C1 segment of cervical spinal cord (tissue), 14 donors: ENCODE data around the gene CTPS1.

ENCODE experiments used
- DNase-seq, 14 donors: peaks; one replicate each; lab custom pipeline; 2025; lab: John Stamatoyannopoulos, UW

The CTPS1 gene

GRCh38 chr1:41023279-41023990, 43.9 kb downstream of the CTPS1 start:
- DNase-seq: no peak

GRCh38 chr1:41024953-41025352, 45.5 kb downstream of the CTPS1 start:
- DNase-seq: no peak

- no peak for DNase-seq
These were observed 46.7 kb downstream of the CTPS1 start for GRCh38 chr1:41025979-41026819.

GRCh38 chr1:41028034-41028642, 48.6 kb downstream of the CTPS1 start:
- no peak for DNase-seq

- DNase-seq: no peak
These were observed 51.5 kb downstream of the CTPS1 start for GRCh38 chr1:41030872-41031616.

GRCh38 chr1:41032147-41032546, 52.7 kb downstream of the CTPS1 start:
- no peak for DNase-seq

- DNase-seq: no peak
These were observed 53.8 kb downstream of the CTPS1 start for GRCh38 chr1:41033272-41033671.

- no peak for DNase-seq
These were observed 57.8 kb downstream of the CTPS1 start for GRCh38 chr1:41037116-41037903.

- no peak for DNase-seq
These were observed 58.6 kb downstream of the CTPS1 start for GRCh38 chr1:41038110-41038509.

- DNase-seq: no peak
These were observed 62.2 kb downstream of the CTPS1 start for GRCh38 chr1:41041614-41042270.

GRCh38 chr1:41044187-41044586, 64.7 kb downstream of the CTPS1 start:
- no peak for DNase-seq

- peak in 6 of 14 donors; percentile 5 to 77 (median 15) for DNase-seq
These were observed 66.2 kb downstream of the CTPS1 start for GRCh38 chr1:41045740-41046139.

GRCh38 chr1:41046347-41046775, 66.9 kb downstream of the CTPS1 start:
- peak in 1 of 14 donors; percentile 30 for DNase-seq

GRCh38 chr1:41048540-41048939, 69.0 kb downstream of the CTPS1 start:
- no peak for DNase-seq

GRCh38 chr1:41051022-41051421, 71.5 kb downstream of the CTPS1 start:
- no peak for DNase-seq

- peak in 1 of 14 donors; percentile 7 for DNase-seq
These were observed 73.8 kb downstream of the CTPS1 start for GRCh38 chr1:41053316-41053715.

- no peak for DNase-seq
These were observed 77.4 kb downstream of the CTPS1 start for GRCh38 chr1:41056907-41057306.
